Measurements from ENCODE around the gene GPR161.

GPR161 gene

GRCh38 chr1:168110896-168111545 lies 25.7 kb downstream of the GPR161 start:
- DNase-seq (ENCODE audit: low read depth in 2 of 2, low spot score in 1 of 2): no peak

- DNase-seq (ENCODE audit: low read depth in 2 of 2, low spot score in 1 of 2): no peak
Measured at GRCh38 chr1:168106274-168106673, 30.5 kb downstream of the GPR161 start.

- no peak for DNase-seq (ENCODE audit: low read depth in 2 of 2, low spot score in 1 of 2)
Measured at GRCh38 chr1:168105846-168106245, 30.9 kb downstream of the GPR161 start.

- DNase-seq (ENCODE audit: low read depth in 2 of 2, low spot score in 1 of 2): no peak
Measured at GRCh38 chr1:168104535-168104934, 32.2 kb downstream of the GPR161 start.

GRCh38 chr1:168102487-168102886 lies 34.2 kb downstream of the GPR161 start:
- no peak for DNase-seq (ENCODE audit: low read depth in 2 of 2, low spot score in 1 of 2)

GRCh38 chr1:168101336-168101735 lies 35.4 kb downstream of the GPR161 start:
- DNase-seq (ENCODE audit: low read depth in 2 of 2, low spot score in 1 of 2): no peak

GRCh38 chr1:168100315-168101002 lies 36.3 kb downstream of the GPR161 start:
- no peak for DNase-seq (ENCODE audit: low read depth in 2 of 2, low spot score in 1 of 2)

- DNase-seq (ENCODE audit: low read depth in 2 of 2, low spot score in 1 of 2): no peak
Measured at GRCh38 chr1:168099337-168099801, 37.4 kb downstream of the GPR161 start.

GRCh38 chr1:168098534-168099320 lies 38.0 kb downstream of the GPR161 start:
- no peak for DNase-seq (ENCODE audit: low read depth in 2 of 2, low spot score in 1 of 2)

GRCh38 chr1:168097921-168098528 lies 38.7 kb downstream of the GPR161 start:
- no peak for DNase-seq (ENCODE audit: low read depth in 2 of 2, low spot score in 1 of 2)

- no peak for DNase-seq (ENCODE audit: low read depth in 2 of 2, low spot score in 1 of 2)
Measured at GRCh38 chr1:168096296-168097165, 40.2 kb downstream of the GPR161 start.

- DNase-seq (ENCODE audit: low read depth in 2 of 2, low spot score in 1 of 2): no peak
Measured at GRCh38 chr1:168095476-168095875, 41.3 kb downstream of the GPR161 start.

- no peak for DNase-seq (ENCODE audit: low read depth in 2 of 2, low spot score in 1 of 2)
Measured at GRCh38 chr1:168093616-168094015, 43.1 kb downstream of the GPR161 start.

GRCh38 chr1:168092566-168093355 lies 44.0 kb downstream of the GPR161 start:
- DNase-seq (ENCODE audit: low read depth in 2 of 2, low spot score in 1 of 2): no peak

GRCh38 chr1:168091720-168092550 lies 44.8 kb downstream of the GPR161 start:
- no peak for DNase-seq (ENCODE audit: low read depth in 2 of 2, low spot score in 1 of 2)

- no peak for DNase-seq (ENCODE audit: low read depth in 2 of 2, low spot score in 1 of 2)
Measured at GRCh38 chr1:168091063-168091462, 45.7 kb downstream of the GPR161 start.

GRCh38 chr1:168090395-168090794 lies 46.3 kb downstream of the GPR161 start:
- no peak for DNase-seq (ENCODE audit: low read depth in 2 of 2, low spot score in 1 of 2)

GRCh38 chr1:168089979-168090337 lies 46.8 kb downstream of the GPR161 start:
- DNase-seq (ENCODE audit: low read depth in 2 of 2, low spot score in 1 of 2): no peak
